Stimulated activated CD8-positive, alpha-beta memory T cell treated with anti-CD3 and anti-CD28 coated beads, Interleukin-4, amount 100 ng/mL, for 24 hours (primary cell): ENCODE measurements around the gene PTPN11.
"Not testable (repeated sequence)": the region's sequence is repeated elsewhere in the genome, so short reads cannot be mapped to it uniquely, and the experiment has no call there.

ENCODE experiments used
- DNase-seq: peaks from one replicate; pipeline ENCODE4 v3.0.0-alpha.2; 2020; ENCODE audit warnings: low read depth

Gene PTPN11

DNA sequence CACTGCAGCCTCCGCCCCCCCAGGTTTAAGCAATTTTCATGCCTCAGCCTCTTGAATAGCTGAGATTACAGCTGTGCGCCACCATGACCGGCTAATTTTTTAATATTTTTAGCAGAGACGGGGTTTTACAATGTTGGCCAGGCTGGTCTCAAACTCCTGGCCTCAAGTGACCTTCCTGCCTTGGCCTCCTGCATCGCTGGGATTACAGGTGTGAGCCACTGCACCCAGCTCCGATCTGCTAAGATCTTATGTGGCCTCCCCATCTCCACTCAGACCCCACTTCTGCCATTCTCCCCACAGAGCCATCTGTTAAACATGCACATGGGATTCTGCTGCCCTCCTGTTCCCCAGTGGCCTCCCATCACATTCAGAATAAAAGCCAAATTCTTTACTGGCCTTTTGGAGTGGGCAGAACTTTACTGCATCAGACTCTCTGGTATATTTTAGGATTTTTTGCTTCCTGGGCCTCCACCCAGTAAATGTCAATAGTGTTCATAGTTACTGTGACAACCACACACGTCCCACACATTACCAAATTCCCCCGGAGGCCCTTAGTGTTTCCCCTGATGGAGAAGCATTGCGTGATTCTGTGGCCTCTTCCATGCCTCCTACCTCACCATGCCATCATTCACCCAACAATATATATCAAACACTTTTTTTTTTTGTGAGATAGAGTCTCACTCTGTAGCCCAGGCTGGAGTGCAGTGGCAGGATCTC is 96.3 kb downstream of the PTPN11 start:
- no peak for DNase-seq

GRCh38 chr12:112515868-112516267 is 97.1 kb downstream of the PTPN11 start:
- no peak for DNase-seq

DNA sequence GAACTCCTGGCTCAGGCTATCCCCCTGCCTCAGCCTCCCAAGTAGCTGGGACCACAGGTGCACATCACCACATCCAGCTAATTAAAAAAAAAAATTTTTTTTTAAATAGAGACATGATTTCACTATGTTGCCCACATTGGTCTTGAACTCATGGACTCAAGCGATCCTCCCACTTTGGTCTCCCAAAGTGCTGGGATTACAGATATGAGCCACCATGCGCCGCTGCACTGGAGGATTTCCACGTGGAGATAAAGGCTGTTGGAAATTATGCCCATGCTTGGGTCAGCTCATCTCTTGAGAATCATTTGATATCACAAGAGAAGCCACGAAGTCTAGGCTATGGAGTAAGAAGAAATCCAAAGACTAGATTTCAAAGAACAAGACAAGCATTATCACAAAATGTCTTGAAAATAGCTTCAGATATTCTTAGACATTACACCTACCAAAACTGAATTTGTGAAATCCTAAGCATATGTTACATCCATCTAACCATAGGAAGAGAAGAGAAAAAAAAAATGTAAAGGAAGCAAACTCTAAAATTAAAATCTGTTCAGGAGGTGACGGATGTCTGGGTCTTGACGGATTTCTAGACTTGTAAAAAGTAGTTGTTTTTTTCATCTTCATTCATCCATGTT is 99.1 kb downstream of the PTPN11 start:
- DNase-seq = no peak

DNA sequence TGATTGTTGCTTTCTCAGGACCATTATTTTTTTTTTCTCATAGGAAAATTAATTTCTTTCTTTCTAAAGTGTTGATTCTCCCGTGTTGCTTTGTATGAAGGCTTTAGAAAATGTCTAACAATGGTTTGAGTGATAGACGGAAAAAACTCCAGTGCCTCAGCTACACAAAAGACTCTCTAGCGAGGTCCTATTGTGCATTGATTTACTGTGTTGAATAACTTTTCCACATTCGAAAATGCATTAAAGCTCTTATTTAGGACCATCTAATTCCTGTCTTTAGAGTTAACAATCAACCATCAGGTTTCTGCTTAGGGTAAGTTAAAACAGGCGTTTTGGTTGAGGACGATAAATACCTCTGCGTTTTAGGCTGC is 99.6 kb downstream of the PTPN11 start:
- no peak for DNase-seq

- DNase-seq = not testable (repeated sequence)
Measured at GRCh38 chr12:112519841-112520340, 101.1 kb downstream of the PTPN11 start.

DNA sequence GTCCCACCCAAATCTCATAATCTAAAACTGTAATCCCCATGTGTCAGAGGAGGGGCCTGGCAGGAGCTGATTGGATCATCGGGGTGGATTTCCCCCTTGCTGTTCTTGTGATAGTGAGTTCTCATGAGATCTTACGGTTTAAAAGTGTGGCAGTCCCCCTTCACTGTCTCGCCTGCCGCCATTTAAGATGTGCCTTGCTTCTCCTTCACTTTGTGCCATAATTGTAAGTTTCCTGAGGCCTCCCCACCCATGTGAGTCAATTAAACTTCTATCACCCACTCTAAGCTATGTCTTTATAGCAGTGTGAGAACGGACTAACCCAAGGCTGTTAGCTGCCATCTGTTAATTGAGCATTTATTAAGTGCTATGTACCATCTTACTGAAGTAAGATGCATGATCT is 105.1 kb downstream of the PTPN11 start:
- DNase-seq = no peak

GRCh38 chr12:112524269-112524668 is 105.5 kb downstream of the PTPN11 start:
- DNase-seq = no peak

DNA sequence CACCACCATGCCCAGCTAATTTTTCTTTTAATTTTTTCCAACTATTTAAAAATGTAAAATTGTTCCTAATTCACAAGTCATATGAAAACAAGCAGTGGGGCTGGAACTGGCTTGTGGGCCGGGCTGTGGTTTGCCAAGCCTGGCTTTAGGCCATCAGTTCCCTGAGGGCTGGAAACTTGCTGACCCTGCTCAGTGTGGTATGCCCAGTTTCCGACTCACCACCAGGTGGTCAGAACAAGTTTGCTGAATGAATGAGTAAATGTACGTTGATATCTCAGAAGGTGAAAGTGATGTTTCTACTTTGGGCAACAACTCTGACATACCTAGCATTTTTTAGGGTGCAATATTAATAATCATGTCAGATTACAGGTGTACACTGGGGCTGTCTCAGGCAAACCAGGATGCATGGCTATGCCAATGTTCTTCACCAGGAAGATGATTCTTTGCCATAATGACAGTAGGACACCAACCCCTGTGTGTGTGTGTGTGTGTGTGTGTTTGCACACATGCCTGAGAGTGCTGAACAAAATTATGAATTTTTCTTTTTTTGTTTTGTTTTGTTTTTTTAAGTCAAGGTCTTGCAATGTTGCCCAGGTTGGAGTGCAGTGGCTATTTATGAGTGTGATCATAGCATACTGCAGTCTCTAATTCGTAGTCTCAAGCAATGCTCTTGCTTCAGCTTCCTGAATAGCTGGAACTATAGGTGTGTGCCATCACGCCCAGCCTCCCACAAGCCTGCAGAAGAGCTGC is 106.1 kb downstream of the PTPN11 start:
- DNase-seq = no peak

- no peak for DNase-seq
Measured at GRCh38 chr12:112525426-112525809, 106.7 kb downstream of the PTPN11 start.

GRCh38 chr12:112527082-112527481 is 108.3 kb downstream of the PTPN11 start:
- no peak for DNase-seq

GRCh38 chr12:112527501-112527900 is 108.8 kb downstream of the PTPN11 start:
- DNase-seq = no peak

DNA sequence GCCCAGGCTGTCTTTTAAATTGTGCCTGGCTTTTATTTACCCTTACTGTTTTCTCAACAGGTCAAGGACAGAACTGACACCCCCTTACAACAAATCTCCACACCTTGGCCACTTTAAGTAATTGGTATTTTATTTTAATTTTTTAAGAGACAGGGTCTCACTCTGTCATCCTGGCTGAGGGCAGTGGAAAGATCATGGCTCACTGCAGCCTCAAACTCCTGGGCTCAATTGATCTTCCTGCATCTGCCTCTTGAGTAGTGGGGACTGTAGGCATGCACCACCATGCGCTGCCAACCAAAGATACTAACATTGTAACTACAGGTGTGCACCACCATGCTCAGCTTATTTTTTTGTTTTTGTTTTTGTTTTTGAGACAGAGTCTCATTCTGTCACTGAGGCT is 109.8 kb downstream of the PTPN11 start:
- no peak for DNase-seq

GRCh38 chr12:112530941-112531340 is 112.2 kb downstream of the PTPN11 start:
- no peak for DNase-seq

DNA sequence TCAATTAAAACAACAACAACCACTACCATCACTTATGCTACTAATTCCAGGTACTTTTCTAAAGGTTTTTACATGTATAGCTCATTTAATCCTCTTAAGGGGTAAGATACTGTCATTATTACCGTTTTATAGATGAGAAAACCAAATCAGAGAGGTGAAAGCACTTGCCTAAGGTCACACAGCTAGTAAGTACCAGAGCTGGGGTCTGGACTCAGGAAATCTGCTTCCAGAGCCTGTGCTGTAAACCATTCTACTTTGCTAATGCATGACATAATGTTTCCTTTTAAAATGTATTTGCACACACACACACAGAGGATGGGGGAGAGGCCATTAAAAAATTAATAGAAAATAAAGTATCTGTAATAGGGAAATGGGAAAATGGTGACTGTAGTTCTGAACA is 113.4 kb downstream of the PTPN11 start:
- DNase-seq = no peak

DNA sequence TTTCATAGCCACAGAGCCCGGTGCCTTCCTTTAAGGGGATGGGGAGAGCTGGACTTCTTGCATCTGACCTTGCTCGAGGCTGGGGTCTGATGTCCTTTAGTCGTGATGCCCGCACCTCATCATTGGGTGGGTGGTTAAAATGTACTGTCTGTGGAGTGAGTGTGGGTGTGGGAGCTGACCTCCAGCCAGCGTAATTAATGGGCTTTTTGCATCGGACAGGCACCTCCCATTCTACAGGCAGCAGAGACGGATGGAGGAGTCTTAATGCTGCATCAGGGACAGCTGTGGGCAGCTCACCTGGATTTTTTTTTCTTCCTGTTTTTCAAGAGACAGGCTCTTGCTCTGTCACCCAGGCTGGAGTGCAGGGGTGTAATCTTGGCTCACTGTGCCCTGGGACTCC is 114.8 kb downstream of the PTPN11 start:
- DNase-seq = no peak

GRCh38 chr12:112535017-112535416 is 116.3 kb downstream of the PTPN11 start:
- no peak for DNase-seq

DNA sequence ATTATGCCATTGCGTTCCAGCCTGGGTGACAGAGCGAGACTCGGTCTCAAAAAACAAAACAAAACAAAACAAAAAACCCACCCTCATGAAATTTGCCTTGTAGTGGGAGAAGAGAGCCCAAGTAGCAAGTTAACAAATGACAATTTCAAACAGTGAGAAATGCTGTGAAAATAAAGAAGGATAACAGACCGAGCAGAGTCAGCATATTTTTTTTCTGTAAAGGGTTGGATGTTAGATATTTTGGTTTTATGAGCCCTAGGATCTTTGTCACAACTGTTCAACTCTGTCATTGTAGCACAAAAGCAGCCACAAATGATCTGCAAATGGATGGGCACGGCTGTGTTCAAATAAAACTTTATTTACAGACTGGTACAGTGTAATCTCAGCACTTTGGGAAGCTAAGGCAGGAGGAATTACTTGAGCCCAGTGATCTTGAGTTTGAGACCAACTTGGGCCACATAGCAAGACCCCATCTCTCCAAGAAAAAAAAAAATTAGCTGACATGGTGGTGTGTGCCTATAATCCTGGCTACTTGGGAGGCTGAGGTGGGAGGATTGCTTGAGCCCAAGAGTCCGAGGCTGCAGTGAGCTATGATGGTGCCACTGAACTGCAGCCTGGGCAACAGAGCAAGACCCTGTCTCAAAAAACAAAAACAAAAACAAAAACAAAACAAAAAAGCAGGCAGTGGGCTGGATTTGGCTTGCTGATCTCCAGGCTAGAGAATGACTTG is 117.1 kb downstream of the PTPN11 start:
- DNase-seq = no peak

- DNase-seq = no peak
Measured at GRCh38 chr12:112536367-112536730, 117.6 kb downstream of the PTPN11 start.

DNA sequence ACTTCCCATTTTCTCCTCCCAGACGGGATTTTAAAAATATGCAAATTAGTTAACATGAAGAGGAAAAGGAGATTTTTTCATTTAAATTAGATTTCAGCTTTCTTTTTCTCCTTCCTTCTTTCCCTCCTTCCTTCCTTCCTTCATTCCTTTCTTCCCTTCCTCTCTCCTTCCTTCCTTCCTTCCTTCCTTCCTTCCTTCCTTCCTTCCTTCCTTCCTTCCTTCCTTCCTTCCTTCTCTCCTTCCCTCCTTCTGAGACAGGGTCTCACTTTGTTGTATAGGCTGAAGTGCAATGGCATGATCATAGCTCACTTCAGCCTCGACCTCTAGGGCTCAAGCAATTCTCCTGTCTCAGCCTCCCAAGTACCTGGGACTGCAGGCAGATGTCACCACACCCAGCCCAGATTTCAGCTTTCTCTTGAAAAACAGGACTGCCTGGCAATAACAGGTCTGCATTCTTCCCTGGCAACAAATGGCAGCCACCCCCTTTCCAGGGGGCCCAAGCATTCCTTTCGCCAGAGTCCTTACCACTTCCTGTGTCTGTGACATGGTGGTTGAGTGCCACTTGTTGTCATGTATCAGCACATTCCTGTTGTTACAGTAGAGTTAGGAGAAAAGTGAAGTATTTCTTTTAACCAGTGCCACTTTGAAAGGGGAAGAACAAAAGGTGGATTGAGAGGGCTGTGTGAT is 119.1 kb downstream of the PTPN11 start:
- no peak for DNase-seq

GRCh38 chr12:112538740-112539139 is 120.0 kb downstream of the PTPN11 start:
- DNase-seq = no peak

GRCh38 chr12:112539221-112539620 is 120.5 kb downstream of the PTPN11 start:
- DNase-seq = no peak

- DNase-seq = no peak
Measured at GRCh38 chr12:112540021-112540420, 121.3 kb downstream of the PTPN11 start.
